Liver (tissue), 9 donors: Measurements from ENCODE around the gene RNF141. TPM values are rescaled to one million over a fixed set of nuclear protein-coding genes. Genes with fewer than 3 reads are reported as not detected.

Experiments used
- DNase-seq: peaks from one replicate; pipeline ENCODE4 v3.0.0-alpha.2; 2017; ENCODE audit warnings: low spot score
- H3K27ac ChIP-seq, 2 donors: one replicate each; pipeline ENCODE4 v1.7.0; 2013; ENCODE audit warnings: inconsistent platforms in 2 of 2, low read length in 2 of 2, control low read depth in 1 of 2, low read depth in 1 of 2, mild to moderate bottlenecking in 1 of 2
- H3K27me3 ChIP-seq, 4 donors: one replicate each; pipeline versions ENCODE4 v1.6.1 to v1.7.0; 2013; ENCODE audit warnings: low read length in 3 of 4, inconsistent platforms in 1 of 4, mild to moderate bottlenecking in 1 of 4, moderate library complexity in 1 of 4; ENCODE audit not compliant: control insufficient read depth in 4 of 4, insufficient read depth in 4 of 4
- H3K36me3 ChIP-seq, 4 donors: one replicate each; pipeline versions ENCODE4 v1.6.1 to v1.7.0; 2013; ENCODE audit warnings: low read length in 3 of 4, mild to moderate bottlenecking in 3 of 4, low read depth in 1 of 4, moderate library complexity in 1 of 4; ENCODE audit not compliant: control insufficient read depth in 4 of 4, insufficient read depth in 3 of 4
- H3K4me1 ChIP-seq, 4 donors: one replicate each; pipeline versions ENCODE4 v1.6.1 to v1.7.0; 2013; ENCODE audit warnings: low read length in 3 of 4, mild to moderate bottlenecking in 3 of 4, moderate library complexity in 1 of 4; ENCODE audit not compliant: control insufficient read depth in 4 of 4, insufficient read depth in 4 of 4
- H3K4me3 ChIP-seq, 3 donors: one replicate each; pipeline versions ENCODE4 v1.6.1 to v1.7.0; 2013; ENCODE audit warnings: low read length in 3 of 3, control low read depth in 1 of 3, low read depth in 1 of 3, mild to moderate bottlenecking in 1 of 3
- H3K9ac ChIP-seq, 2 donors: one replicate each; pipeline ENCODE4 v1.7.0; 2013; ENCODE audit warnings: low read length in 2 of 2, mild to moderate bottlenecking in 2 of 2, moderate library complexity in 2 of 2, control low read depth in 1 of 2, low read depth in 1 of 2
- H3K9me3 ChIP-seq, 4 donors: one replicate each; pipeline versions ENCODE4 v1.6.1 to v1.7.0; 2013; ENCODE audit warnings: low read length in 3 of 4; ENCODE audit not compliant: control insufficient read depth in 4 of 4
- EGR1 ChIP-seq, 2 donors: IDR thresholded peaks; 2 replicates each; pipeline ENCODE4 v1.6.1; 2016 to 2018; ENCODE audit warnings: antibody characterized with exemption in 2 of 2, low read depth in 2 of 2
- FOXA1 ChIP-seq: IDR thresholded peaks from 2 replicates; pipeline ENCODE4 v1.6.1; 2016; ENCODE audit warnings: antibody characterized with exemption
- FOXA2 ChIP-seq: IDR thresholded peaks from 2 replicates; pipeline ENCODE4 v1.6.1; 2016; ENCODE audit warnings: antibody characterized with exemption
- GABPA ChIP-seq, 2 donors: IDR thresholded peaks in 1 of 2; conservative IDR thresholded peaks in 1 of 2; 2 replicates each; pipeline ENCODE4 v1.6.1; 2016; ENCODE audit warnings: antibody characterized with exemption in 2 of 2, mild to moderate bottlenecking in 1 of 2, moderate library complexity in 1 of 2
- HNF4A ChIP-seq, 2 donors: conservative IDR thresholded peaks; 2 replicates each; pipeline ENCODE4 v1.6.1; 2016; ENCODE audit warnings: antibody characterized with exemption in 2 of 2, mild to moderate bottlenecking in 2 of 2
- HNF4G ChIP-seq: IDR thresholded peaks from 2 replicates; pipeline ENCODE4 v1.6.1; 2016; ENCODE audit warnings: antibody characterized with exemption
- JUND ChIP-seq, 2 donors: IDR thresholded peaks; 2 replicates each; pipeline ENCODE4 v1.6.1; 2016; ENCODE audit warnings: antibody characterized with exemption in 2 of 2
- NR2F2 ChIP-seq: IDR thresholded peaks from 2 replicates; pipeline ENCODE4 v1.6.1; 2016; ENCODE audit warnings: antibody characterized with exemption
- RAD21 ChIP-seq, 2 donors: IDR thresholded peaks; 2 replicates each; pipeline ENCODE4 v1.6.1; 2016; ENCODE audit warnings: antibody characterized with exemption in 2 of 2, mild to moderate bottlenecking in 2 of 2
- RXRA ChIP-seq, 2 donors: IDR thresholded peaks; 2 replicates each; pipeline ENCODE4 v1.6.1; 2017 to 2018; ENCODE audit warnings: antibody characterized with exemption in 2 of 2, mild to moderate bottlenecking in 1 of 2
- SP1 ChIP-seq: IDR thresholded peaks from 2 replicates; pipeline ENCODE4 v1.6.1; 2018; ENCODE audit warnings: antibody characterized with exemption, mild to moderate bottlenecking
- TAF1 ChIP-seq: conservative IDR thresholded peaks from 2 replicates; pipeline ENCODE4 v1.6.1; 2016; ENCODE audit warnings: antibody characterized with exemption, mild to moderate bottlenecking
- YY1 ChIP-seq: IDR thresholded peaks from 2 replicates; pipeline ENCODE4 v1.6.1; 2016; ENCODE audit warnings: antibody characterized with exemption, mild to moderate bottlenecking
- ZBTB33 ChIP-seq: IDR thresholded peaks from 2 replicates; pipeline ENCODE4 v1.6.1; 2016; ENCODE audit warnings: antibody characterized with exemption
- WGBS: extraction: QIAGEN DNeasy Blood & Tissue Kit; methylation state at CpG from one replicate; pipeline ENCODE4 v1.1.7; 2013; 5-methylcytosine and 5-hydroxymethylcytosine counted together
- polyA plus RNA-seq, 2 donors: library from polyadenylated mRNA; stranded (reverse) in 1 of 2; unstranded in 1 of 2; fragments of 200-250 nt in 1 of 2; fragments of >200 nt in 1 of 2; fragmentation: Nextera tagmentation in 1 of 2; extraction: Ambion mirVana in 1 of 2; gene quantifications; one replicate each; pipeline versions ENCODE4 v1.2.1 to v1.2.3, GENCODE V29; 2013 to 2015
- total RNA-seq, 2 donors: library from RNA; depleted of rRNA; stranded (reverse); fragments of >200 nt; gene quantifications; one replicate each; pipeline ENCODE4 v1.2.3, GENCODE V29; 2014
- TF ChIP-seq, protein P1 (sequence below): IDR thresholded peaks from 2 replicates; pipeline ENCODE4 v1.6.1; 2016; ENCODE audit warnings: antibody characterized with exemption, mild to moderate bottlenecking
- TF ChIP-seq, protein P2 (sequence below): IDR thresholded peaks from 2 replicates; pipeline ENCODE4 v1.6.1; 2016; ENCODE audit warnings: antibody characterized with exemption
- TF ChIP-seq, protein P3 (sequence below): IDR thresholded peaks from 2 replicates; pipeline ENCODE4 v1.6.1; 2016; ENCODE audit warnings: antibody characterized with exemption
- donor health status: healthy.
- donor health status: healthy.
- donor health status: healthy.
- donor health status: healthy.
- donor health status: healthy.

RNF141 gene
- total and polyA plus RNA-seq, 4 donors = 6.9 to 14.6 (median 13.0) TPM

GRCh38 chr11:10561947-10562346 is 21.0 kb upstream of the RNF141 start:
- no peak for DNase-seq
- Histone ChIP-seq H3K4me1 (peaks cover 0 to 5% (median 0%) of the 10 kb centered on the region in 4 donors), H3K27me3 (no peaks in the 10 kb centered on the region), H3K27ac (no peak overlapping the region), H3K9me3 (no peaks in the 10 kb centered on the region), H3K4me3 (no peak overlapping the region), H3K36me3 (peaks cover 0 to 4% (median 1%) of the 10 kb centered on the region in 4 donors), H3K9ac (no peak overlapping the region)
- WGBS = 91% methylated on average over 1 of the region's 1 CpG
- no peak for TF ChIP-seq HNF4A (conservative IDR thresholded peaks at IDR 0.05)
- TF ChIP-seq RAD21 (IDR thresholded peaks at IDR 0.05) = no peak
- no peak for TF ChIP-seq FOXA1
- TF ChIP-seq, protein P1, sequence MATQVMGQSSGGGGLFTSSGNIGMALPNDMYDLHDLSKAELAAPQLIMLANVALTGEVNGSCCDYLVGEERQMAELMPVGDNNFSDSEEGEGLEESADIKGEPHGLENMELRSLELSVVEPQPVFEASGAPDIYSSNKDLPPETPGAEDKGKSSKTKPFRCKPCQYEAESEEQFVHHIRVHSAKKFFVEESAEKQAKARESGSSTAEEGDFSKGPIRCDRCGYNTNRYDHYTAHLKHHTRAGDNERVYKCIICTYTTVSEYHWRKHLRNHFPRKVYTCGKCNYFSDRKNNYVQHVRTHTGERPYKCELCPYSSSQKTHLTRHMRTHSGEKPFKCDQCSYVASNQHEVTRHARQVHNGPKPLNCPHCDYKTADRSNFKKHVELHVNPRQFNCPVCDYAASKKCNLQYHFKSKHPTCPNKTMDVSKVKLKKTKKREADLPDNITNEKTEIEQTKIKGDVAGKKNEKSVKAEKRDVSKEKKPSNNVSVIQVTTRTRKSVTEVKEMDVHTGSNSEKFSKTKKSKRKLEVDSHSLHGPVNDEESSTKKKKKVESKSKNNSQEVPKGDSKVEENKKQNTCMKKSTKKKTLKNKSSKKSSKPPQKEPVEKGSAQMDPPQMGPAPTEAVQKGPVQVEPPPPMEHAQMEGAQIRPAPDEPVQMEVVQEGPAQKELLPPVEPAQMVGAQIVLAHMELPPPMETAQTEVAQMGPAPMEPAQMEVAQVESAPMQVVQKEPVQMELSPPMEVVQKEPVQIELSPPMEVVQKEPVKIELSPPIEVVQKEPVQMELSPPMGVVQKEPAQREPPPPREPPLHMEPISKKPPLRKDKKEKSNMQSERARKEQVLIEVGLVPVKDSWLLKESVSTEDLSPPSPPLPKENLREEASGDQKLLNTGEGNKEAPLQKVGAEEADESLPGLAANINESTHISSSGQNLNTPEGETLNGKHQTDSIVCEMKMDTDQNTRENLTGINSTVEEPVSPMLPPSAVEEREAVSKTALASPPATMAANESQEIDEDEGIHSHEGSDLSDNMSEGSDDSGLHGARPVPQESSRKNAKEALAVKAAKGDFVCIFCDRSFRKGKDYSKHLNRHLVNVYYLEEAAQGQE = no peak
- TF ChIP-seq, protein P2, sequence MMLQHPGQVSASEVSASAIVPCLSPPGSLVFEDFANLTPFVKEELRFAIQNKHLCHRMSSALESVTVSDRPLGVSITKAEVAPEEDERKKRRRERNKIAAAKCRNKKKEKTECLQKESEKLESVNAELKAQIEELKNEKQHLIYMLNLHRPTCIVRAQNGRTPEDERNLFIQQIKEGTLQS = no peak
- TF ChIP-seq EGR1 (IDR thresholded peaks at IDR 0.05; ENCODE audit: low read depth in 2 of 2) = no peak
- TF ChIP-seq SP1 = no peak
- no peak for TF ChIP-seq GABPA (IDR thresholded peaks at IDR 0.05 in 1 of 2, conservative IDR thresholded peaks at IDR 0.05 in 1 of 2)
- TF ChIP-seq TAF1 = no peak
- no peak for TF ChIP-seq FOXA2
- no peak for TF ChIP-seq RXRA (IDR thresholded peaks at IDR 0.05)
- TF ChIP-seq, protein P3, sequence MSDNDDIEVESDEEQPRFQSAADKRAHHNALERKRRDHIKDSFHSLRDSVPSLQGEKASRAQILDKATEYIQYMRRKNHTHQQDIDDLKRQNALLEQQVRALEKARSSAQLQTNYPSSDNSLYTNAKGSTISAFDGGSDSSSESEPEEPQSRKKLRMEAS = no peak
- TF ChIP-seq NR2F2 = no peak
- TF ChIP-seq HNF4G = no peak
- TF ChIP-seq YY1 = no peak
- no peak for TF ChIP-seq ZBTB33
- no peak for TF ChIP-seq JUND (IDR thresholded peaks at IDR 0.05)

DNA sequence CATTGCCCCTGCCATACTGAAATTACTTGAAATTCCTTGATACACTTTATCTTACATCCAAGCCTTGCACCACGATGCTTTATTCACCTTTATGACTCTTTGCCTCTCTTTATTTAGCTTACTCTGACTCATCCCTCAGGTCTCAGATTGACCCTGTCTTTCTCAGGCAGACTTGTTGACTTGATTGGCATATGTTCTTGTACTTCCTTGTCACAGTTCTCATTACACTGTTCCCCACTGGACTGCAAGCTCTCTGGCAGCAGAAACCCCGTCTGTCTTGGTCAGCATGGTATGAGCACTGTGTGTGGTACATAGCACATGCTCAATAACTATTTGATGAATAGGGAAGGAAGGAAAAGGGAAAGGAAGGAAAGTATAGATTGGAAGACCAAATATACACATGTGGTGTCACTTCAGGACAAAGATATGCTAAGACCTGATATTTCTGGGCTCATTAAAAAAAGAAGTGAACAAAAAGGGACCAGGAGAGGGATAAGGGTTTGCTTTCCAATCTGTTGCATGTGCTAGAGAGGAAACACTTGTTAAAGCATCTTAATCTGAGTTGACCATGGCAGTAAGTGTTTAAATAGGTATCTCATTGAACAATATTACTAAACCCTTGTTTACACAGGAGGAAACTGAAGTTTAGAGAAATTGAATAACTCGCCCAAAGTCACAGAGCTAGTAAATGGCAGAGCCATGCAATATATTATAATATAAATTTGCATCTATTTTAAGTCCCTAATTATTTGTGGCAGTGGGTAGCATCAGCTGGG is 20.2 kb upstream of the RNF141 start:
- no peaks in the 10 kb centered on the region for H3K27me3 ChIP-seq
- no peak overlapping the region for H3K27ac ChIP-seq
- H3K4me3 ChIP-seq = no peak overlapping the region
- DNase-seq = no peak
- WGBS = 72% methylated on average over 3 of the region's 3 CpGs
- H3K9me3 ChIP-seq = no peaks in the 10 kb centered on the region
- H3K4me1 ChIP-seq = peaks cover 0 to 5% (median 0%) of the 10 kb centered on the region in 4 donors
- peaks cover 0 to 4% (median 1%) of the 10 kb centered on the region in 4 donors for H3K36me3 ChIP-seq
- H3K9ac ChIP-seq = no peak overlapping the region
- TF ChIP-seq, protein P2 = no peak
- TF ChIP-seq HNF4G (no peak), RXRA (IDR thresholded peaks at IDR 0.05) (no peak), ZBTB33 (no peak), FOXA1 (no peak), FOXA2 (no peak), SP1 (no peak)
- TF ChIP-seq, protein P3 = no peak
- TF ChIP-seq, protein P1 = no peak
